SJSA1 (cell line): ENCODE results near the gene NRXN2. TPM values are rescaled to one million over a fixed set of nuclear protein-coding genes. Genes with fewer than 3 reads are reported as not detected.

Experiments
- DNase-seq, 2 experiments: peaks; one replicate each; pipeline ENCODE4 v3.0.0-alpha.2; 2015 to 2020; ENCODE audit warnings: low spot score in 2 of 2, low read depth in 1 of 2
- H3K27ac ChIP-seq: fragments of 250-450 bp; sonication (Bioruptor Pico); 2 replicates; pipeline ENCODE4 v1.5.1; 2020; ENCODE audit warnings: mild to moderate bottlenecking, moderate library complexity
- H3K27me3 ChIP-seq: fragments of 250-450 bp; sonication (Bioruptor Pico); replicated peaks from 2 replicates; pipeline ENCODE4 v1.5.1; 2020; ENCODE audit warnings: mild to moderate bottlenecking, moderate library complexity
- H3K36me3 ChIP-seq: fragments of 250-450 bp; sonication (Bioruptor Pico); 2 replicates; pipeline ENCODE4 v1.5.1; 2020; ENCODE audit warnings: mild to moderate bottlenecking
- H3K4me1 ChIP-seq: fragments of 250-450 bp; sonication (Bioruptor Pico); replicated peaks from 2 replicates; pipeline ENCODE4 v1.6.1; 2021; ENCODE audit warnings: mild to moderate bottlenecking
- H3K4me3 ChIP-seq: fragments of 250-450 bp; sonication (Bioruptor Pico); 2 replicates; pipeline ENCODE4 v1.5.1; 2020; ENCODE audit warnings: mild to moderate bottlenecking
- H3K9me3 ChIP-seq: fragments of 250-450 bp; sonication (Bioruptor Pico); replicated peaks from 2 replicates; pipeline ENCODE4 v1.5.1; 2020; ENCODE audit warnings: mild to moderate bottlenecking
- total RNA-seq: library from RNA; depleted of rRNA; stranded (reverse); fragments of >200 nt; shearing (Covaris generic); gene quantifications from 2 replicates; pipeline ENCODE4 v1.2.3, GENCODE V29; 2014; rRNA removed

Gene NRXN2
- not detected in 2 replicates for total RNA-seq

- Histone ChIP-seq H3K36me3 (no peaks in the 10 kb centered on the region), H3K9me3 (no peaks in the 10 kb centered on the region), H3K27me3 (peaks cover 72% of the 10 kb centered on the region), H3K4me1 (peaks cover 9% of the 10 kb centered on the region), H3K27ac (no peak within 1 kb of the TSS), H3K4me3 (peak within 1 kb of the TSS; percentile 44)
- peak; percentile 74 to 89 for DNase-seq
Observed at GRCh38 chr11:64723117-64723906, at the start of gene NRXN2. Gene NRXN2, minus strand, starts transcription at chr11:64723197. Its CDS starts 9,498 bp downstream, at chr11:64713699.

GRCh38 chr11:64772303-64773018 lies 49.5 kb upstream of the NRXN2 start:
- 0 out of 2 replicates have a peak, but pooled peaks cover 2% of the 10 kb centered on the region for H3K9me3 ChIP-seq
- no peak for DNase-seq
- H3K4me3 ChIP-seq: no peak overlapping the region
- H3K27ac ChIP-seq: no peak overlapping the region
- H3K36me3 ChIP-seq: peaks cover 100% of the 10 kb centered on the region
- H3K4me1 ChIP-seq: peaks cover 19% of the 10 kb centered on the region
- no peaks in the 10 kb centered on the region for H3K27me3 ChIP-seq

- H3K36me3 ChIP-seq: peaks cover 100% of the 10 kb centered on the region
- H3K4me3 ChIP-seq: no peak overlapping the region
- H3K9me3 ChIP-seq: no peaks in the 10 kb centered on the region
- no peak overlapping the region for H3K27ac ChIP-seq
- no peaks in the 10 kb centered on the region for H3K27me3 ChIP-seq
- H3K4me1 ChIP-seq: peaks cover 22% of the 10 kb centered on the region
- DNase-seq: no peak
Observed at GRCh38 chr11:64771861-64772260, 48.9 kb upstream of the NRXN2 start.

- no peak for DNase-seq
- Histone ChIP-seq H3K4me1 (peaks cover 22% of the 10 kb centered on the region), H3K27me3 (no peaks in the 10 kb centered on the region), H3K27ac (no peak overlapping the region), H3K4me3 (no peak overlapping the region), H3K36me3 (peaks cover 97% of the 10 kb centered on the region), H3K9me3 (no peaks in the 10 kb centered on the region)
Observed at GRCh38 chr11:64770120-64770519, 47.1 kb upstream of the NRXN2 start.

GRCh38 chr11:64769283-64769682 lies 46.3 kb upstream of the NRXN2 start:
- Histone ChIP-seq H3K4me1 (peaks cover 31% of the 10 kb centered on the region), H3K27ac (no peak overlapping the region), H3K4me3 (no peak overlapping the region), H3K9me3 (no peaks in the 10 kb centered on the region), H3K36me3 (peaks cover 97% of the 10 kb centered on the region), H3K27me3 (no peaks in the 10 kb centered on the region)
- no peak for DNase-seq

GRCh38 chr11:64768300-64768694 lies 45.3 kb upstream of the NRXN2 start:
- H3K4me1 ChIP-seq: peaks cover 41% of the 10 kb centered on the region
- H3K9me3 ChIP-seq: no peaks in the 10 kb centered on the region
- H3K4me3 ChIP-seq: no peak overlapping the region
- H3K27me3 ChIP-seq: no peaks in the 10 kb centered on the region
- H3K27ac ChIP-seq: no peak overlapping the region
- peaks cover 97% of the 10 kb centered on the region for H3K36me3 ChIP-seq
- no peak for DNase-seq

GRCh38 chr11:64767344-64768299 lies 44.6 kb upstream of the NRXN2 start:
- H3K36me3 ChIP-seq: peaks cover 97% of the 10 kb centered on the region
- peak; percentile 72 to 95 for DNase-seq
- H3K4me3 ChIP-seq: no peak overlapping the region
- no peaks in the 10 kb centered on the region for H3K27me3 ChIP-seq
- H3K27ac ChIP-seq: peak overlapping the region; percentile 15; the same call in 1 of the 2 replicates
- peaks cover 47% of the 10 kb centered on the region for H3K4me1 ChIP-seq
- H3K9me3 ChIP-seq: no peaks in the 10 kb centered on the region

- Histone ChIP-seq H3K27ac (no peak overlapping the region), H3K36me3 (peaks cover 97% of the 10 kb centered on the region), H3K27me3 (no peaks in the 10 kb centered on the region), H3K9me3 (no peaks in the 10 kb centered on the region), H3K4me3 (no peak overlapping the region), H3K4me1 (peaks cover 55% of the 10 kb centered on the region)
- no peak for DNase-seq
Observed at GRCh38 chr11:64766881-64767280, 43.9 kb upstream of the NRXN2 start.

GRCh38 chr11:64765851-64766665 lies 43.1 kb upstream of the NRXN2 start:
- Histone ChIP-seq H3K27ac (no peak overlapping the region), H3K9me3 (no peaks in the 10 kb centered on the region), H3K4me1 (peaks cover 59% of the 10 kb centered on the region), H3K4me3 (no peak overlapping the region), H3K36me3 (peaks cover 97% of the 10 kb centered on the region), H3K27me3 (no peaks in the 10 kb centered on the region)
- peak in 1 of 2 experiments; percentile 57 for DNase-seq

- H3K4me1 ChIP-seq: peaks cover 59% of the 10 kb centered on the region
- DNase-seq: peak in 1 of 2 experiments; percentile 64
- H3K27ac ChIP-seq: peak overlapping the region; percentile 19
- H3K4me3 ChIP-seq: no peak overlapping the region
- peaks cover 97% of the 10 kb centered on the region for H3K36me3 ChIP-seq
- no peaks in the 10 kb centered on the region for H3K9me3 ChIP-seq
- H3K27me3 ChIP-seq: no peaks in the 10 kb centered on the region
Observed at GRCh38 chr11:64765291-64765850, 42.4 kb upstream of the NRXN2 start.

GRCh38 chr11:64764753-64765152 lies 41.8 kb upstream of the NRXN2 start:
- H3K9me3 ChIP-seq: no peaks in the 10 kb centered on the region
- H3K4me3 ChIP-seq: no peak overlapping the region
- peak overlapping the region; percentile 19 for H3K27ac ChIP-seq
- peaks cover 59% of the 10 kb centered on the region for H3K4me1 ChIP-seq
- H3K36me3 ChIP-seq: peaks cover 96% of the 10 kb centered on the region
- H3K27me3 ChIP-seq: no peaks in the 10 kb centered on the region
- DNase-seq: peak in 1 of 2 experiments; percentile 52

- H3K27me3 ChIP-seq: no peaks in the 10 kb centered on the region
- H3K36me3 ChIP-seq: peaks cover 89% of the 10 kb centered on the region
- peak; percentile 95 to 97 for DNase-seq
- H3K4me1 ChIP-seq: peaks cover 59% of the 10 kb centered on the region
- H3K4me3 ChIP-seq: no peak overlapping the region
- peak overlapping the region; percentile 78 for H3K27ac ChIP-seq
- no peaks in the 10 kb centered on the region for H3K9me3 ChIP-seq
Observed at GRCh38 chr11:64764040-64764611, 41.1 kb upstream of the NRXN2 start.
